Activated naive CD8-positive, alpha-beta T cell (primary cell): ENCODE data around the gene CRADD.
A peak's percentile ranks its signal among the peaks of the same experiment; 100 is the strongest.

Experiments used
- H3K27ac Mint-ChIP-seq: one replicate; pipeline ENCODE4 v1.8.0; 2021; ENCODE audit warnings: mixed read lengths
- H3K27me3 Mint-ChIP-seq: one replicate; pipeline ENCODE4 v1.8.0; 2021; ENCODE audit warnings: mixed read lengths
- H3K36me3 Mint-ChIP-seq: one replicate; pipeline ENCODE4 v1.8.0; 2021; ENCODE audit warnings: mixed read lengths
- H3K4me1 Mint-ChIP-seq: one replicate; pipeline ENCODE4 v1.8.0; 2021; ENCODE audit warnings: low read depth, mixed read lengths
- H3K4me3 Mint-ChIP-seq: one replicate; pipeline ENCODE4 v1.8.0; 2021; ENCODE audit warnings: mild to moderate bottlenecking, mixed read lengths
- H3K9me3 Mint-ChIP-seq: one replicate; pipeline ENCODE4 v1.8.0; 2021; ENCODE audit warnings: low read depth, mixed read lengths

Gene CRADD

DNA sequence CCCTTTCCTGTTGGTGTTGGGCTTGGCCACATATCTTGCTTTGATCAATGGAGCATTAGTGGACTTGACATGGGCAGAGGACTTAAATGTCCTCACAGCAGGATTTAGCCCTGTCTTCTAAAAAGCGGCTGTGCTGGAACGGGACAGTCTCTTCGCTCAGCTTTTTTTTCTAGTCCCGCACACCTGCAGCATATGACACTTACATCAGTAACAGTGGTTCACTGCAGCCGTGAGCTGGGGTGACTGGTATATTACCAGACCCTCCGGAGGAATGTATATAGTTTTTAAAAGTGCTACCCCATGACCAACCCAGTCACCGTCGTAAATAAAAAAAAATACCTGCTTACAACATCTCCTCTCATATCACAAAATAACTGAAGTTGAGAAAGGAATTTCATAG lies 164.5 kb downstream of the CRADD start:
- Mint-ChIP-seq H3K36me3 (peaks cover 8% of the 10 kb centered on the region), H3K27ac (no peak overlapping the region), H3K4me1 (no peaks in the 10 kb centered on the region), H3K27me3 (no peaks in the 10 kb centered on the region), H3K9me3 (no peaks in the 10 kb centered on the region), H3K4me3 (no peak overlapping the region)

DNA sequence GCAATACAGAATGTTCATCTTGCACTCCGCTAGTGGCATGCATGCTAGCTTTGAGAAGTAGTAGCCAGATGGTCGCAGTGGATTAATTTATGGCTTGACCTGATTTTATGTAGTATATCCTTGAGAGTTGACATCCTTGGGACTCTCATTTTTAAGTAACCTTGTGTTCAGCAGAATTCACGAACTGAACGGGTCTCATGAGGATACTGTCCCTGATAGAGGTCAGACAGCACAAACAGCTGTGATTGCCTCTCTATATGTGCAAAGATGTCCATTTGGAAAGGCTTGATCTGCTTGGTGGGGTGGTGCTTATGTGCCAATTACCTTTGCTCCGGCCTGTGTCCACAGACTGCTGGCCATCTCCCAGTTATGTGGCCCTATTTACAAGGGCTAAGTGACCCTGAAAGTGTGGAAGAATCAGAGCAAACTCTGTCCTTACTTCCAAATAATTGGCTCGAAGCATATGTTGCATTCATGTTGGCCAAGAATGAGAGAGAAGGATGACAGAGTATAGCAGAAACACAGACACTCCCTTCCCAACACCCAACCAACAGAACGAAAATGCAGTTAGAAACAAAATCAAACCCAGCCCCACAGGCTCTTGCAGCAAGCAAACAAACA lies 167.1 kb downstream of the CRADD start:
- Mint-ChIP-seq H3K27me3 (no peaks in the 10 kb centered on the region), H3K9me3 (peaks cover 3% of the 10 kb centered on the region), H3K27ac (no peak overlapping the region), H3K36me3 (peaks cover 9% of the 10 kb centered on the region), H3K4me1 (peaks cover 15% of the 10 kb centered on the region), H3K4me3 (no peak overlapping the region)

DNA sequence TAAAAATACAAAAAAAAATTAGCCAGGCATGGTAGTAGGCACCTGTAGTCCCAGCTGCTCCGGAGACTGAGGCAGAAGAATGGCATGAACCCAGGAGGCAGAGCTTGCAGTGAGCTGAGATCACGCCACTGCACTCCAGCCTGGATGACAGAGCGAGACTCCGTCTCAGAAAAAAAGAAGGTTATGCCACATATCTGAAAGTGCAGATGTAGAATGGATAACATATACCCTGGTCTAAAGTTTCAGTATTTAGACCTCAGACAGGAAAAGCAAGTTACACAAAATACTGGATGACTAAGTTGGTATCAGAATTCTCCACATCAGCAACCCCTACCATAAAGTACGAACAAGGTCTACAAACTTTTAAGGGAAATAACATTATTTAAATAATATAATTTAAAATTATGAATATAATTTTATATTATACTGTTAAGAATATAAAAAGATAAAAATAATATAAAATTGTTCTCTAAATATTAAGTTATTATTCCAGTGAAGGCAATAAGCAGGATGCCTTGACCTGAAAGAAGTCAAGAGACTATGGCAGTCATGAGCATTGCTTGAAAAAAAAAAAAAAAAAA lies 169.9 kb downstream of the CRADD start:
- Mint-ChIP-seq H3K27me3 (no peaks in the 10 kb centered on the region), H3K4me1 (peaks cover 23% of the 10 kb centered on the region), H3K27ac (no peak overlapping the region), H3K36me3 (peaks cover 14% of the 10 kb centered on the region), H3K9me3 (peaks cover 3% of the 10 kb centered on the region), H3K4me3 (no peak overlapping the region)

DNA sequence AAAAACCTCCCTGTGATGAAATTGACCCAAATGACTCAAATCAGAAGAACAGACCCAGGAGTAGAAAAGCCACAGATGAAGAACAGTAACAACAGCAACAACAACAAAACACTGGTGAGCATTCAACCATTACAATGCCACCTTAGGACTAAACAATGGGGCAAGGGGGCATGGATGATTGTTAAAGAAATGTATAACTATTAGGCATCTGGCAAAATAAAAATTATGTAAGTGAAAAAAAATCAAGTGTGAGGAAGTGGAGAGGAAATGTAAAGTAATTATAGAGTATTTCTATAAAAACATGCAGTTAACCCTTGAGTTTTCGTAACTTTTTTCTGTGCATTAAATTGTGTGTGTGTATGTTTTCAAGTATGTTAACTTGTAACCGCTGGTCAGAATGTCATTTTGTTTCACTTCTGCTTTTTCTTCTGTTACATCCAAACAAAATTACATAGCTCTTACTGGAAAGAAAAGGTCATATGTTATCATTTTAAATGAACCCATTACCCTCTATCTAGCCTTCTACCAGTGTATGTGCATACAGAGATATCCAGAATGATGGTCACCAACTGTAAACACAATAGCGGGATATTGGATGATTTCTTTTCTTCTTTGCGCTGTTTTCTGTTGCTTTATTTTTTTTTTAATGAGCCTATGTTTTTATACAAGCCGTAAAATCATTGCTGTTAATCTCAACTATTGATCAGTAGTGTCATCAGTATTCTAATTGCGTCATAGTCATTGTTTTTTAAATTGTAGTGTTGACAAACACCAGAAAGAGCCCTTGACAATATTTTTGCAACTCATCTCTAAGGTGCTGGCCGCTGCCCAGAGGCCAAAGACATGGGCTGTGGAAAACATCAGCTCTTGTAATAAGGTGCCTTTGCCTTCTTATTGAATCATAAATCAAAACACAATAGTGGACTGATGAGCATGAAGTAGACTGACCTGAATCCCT lies 170.6 kb downstream of the CRADD start:
- Mint-ChIP-seq H3K27ac (no peak overlapping the region), H3K4me3 (no peak overlapping the region), H3K27me3 (no peaks in the 10 kb centered on the region), H3K36me3 (peaks cover 19% of the 10 kb centered on the region), H3K9me3 (peaks cover 3% of the 10 kb centered on the region), H3K4me1 (peaks cover 24% of the 10 kb centered on the region)

DNA sequence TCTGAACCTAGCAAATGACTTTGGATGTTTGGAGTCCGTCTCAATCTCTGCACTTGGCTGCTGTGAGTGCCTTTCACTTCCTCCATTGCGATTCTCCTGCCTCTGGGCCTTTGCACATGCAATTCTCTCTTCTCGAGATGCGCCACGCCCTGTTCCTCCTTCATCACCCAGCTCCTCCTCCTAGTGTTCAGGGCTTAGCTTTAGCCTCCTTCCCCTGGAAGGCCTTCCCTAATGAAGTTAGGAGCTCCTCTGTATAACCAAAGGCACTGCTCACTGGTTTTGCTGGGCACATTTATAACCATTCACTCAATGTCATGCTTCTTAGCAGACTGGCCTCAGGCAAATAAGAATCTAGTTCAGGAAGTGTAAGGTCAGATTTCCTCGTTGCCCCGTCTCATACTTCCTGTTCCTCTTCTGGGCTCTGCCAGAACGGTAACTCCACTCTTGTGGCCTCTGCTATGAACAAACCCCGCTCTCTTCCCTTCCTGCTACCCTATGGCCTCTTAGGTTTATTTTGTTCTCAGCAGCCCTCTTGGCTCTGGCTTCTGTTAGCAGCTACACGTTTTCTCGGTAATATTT lies 171.4 kb downstream of the CRADD start:
- Mint-ChIP-seq H3K27me3 (no peaks in the 10 kb centered on the region), H3K27ac (peak overlapping the region; percentile 58), H3K4me1 (peaks cover 24% of the 10 kb centered on the region), H3K9me3 (peaks cover 3% of the 10 kb centered on the region), H3K4me3 (peak overlapping the region; percentile 23), H3K36me3 (peaks cover 19% of the 10 kb centered on the region)

DNA sequence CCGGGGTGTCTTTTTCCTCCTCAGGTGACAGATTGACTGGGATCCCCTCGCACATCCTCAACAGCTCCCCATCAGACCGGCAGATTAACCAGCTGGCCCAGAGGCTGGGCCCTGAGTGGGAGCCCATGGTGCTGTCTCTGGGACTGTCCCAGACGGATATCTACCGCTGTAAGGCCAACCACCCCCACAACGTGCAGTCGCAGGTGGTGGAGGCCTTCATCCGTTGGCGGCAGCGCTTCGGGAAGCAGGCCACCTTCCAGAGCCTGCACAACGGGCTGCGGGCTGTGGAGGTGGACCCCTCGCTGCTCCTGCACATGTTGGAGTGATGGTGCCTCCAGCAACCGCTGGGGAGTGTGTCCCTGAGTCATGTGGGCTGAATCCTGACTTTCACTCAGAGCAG lies 172.8 kb downstream of the CRADD start:
- Mint-ChIP-seq H3K27me3 (no peaks in the 10 kb centered on the region), H3K36me3 (peaks cover 19% of the 10 kb centered on the region), H3K9me3 (peaks cover 3% of the 10 kb centered on the region), H3K27ac (no peak overlapping the region), H3K4me1 (peaks cover 24% of the 10 kb centered on the region), H3K4me3 (no peak overlapping the region)

DNA sequence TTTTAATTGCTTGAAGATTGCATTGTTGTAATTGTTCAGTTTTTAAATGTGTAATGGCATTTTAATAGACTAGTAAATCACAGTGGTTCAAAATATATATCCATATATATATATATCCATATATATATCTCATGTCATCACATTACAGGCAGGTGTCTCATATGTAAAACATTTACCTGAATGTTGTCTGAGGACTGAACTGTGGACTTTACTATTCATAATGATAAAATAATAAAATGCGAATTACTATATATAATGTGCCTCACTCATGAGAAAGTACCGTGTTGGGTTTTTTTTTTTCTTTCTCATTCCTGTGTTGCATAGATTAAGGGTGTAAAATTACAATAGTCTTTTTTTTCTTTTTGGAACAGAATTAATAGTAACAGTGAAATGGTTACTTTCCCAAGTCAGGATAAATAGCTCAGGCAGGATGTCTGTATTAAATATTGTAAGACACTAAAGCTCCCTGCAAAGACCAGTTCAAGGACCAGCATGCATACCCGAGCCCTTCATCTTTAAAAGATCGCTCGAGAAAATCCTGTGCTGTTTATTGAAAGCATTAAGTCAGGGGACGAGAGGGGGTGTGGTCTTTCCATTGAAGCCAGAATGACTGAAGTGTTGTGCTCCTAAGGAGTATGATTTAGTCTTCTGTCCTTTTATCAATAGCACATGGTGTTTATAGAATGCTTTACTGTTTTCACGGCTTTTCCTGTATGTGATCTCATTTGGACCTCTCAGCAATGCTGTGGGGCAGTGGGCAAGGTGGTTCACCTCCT lies 173.5 kb downstream of the CRADD start:
- Mint-ChIP-seq H3K27ac (no peak overlapping the region), H3K4me3 (no peak overlapping the region), H3K4me1 (peaks cover 24% of the 10 kb centered on the region), H3K27me3 (no peaks in the 10 kb centered on the region), H3K36me3 (peaks cover 23% of the 10 kb centered on the region), H3K9me3 (peaks cover 3% of the 10 kb centered on the region)

DNA sequence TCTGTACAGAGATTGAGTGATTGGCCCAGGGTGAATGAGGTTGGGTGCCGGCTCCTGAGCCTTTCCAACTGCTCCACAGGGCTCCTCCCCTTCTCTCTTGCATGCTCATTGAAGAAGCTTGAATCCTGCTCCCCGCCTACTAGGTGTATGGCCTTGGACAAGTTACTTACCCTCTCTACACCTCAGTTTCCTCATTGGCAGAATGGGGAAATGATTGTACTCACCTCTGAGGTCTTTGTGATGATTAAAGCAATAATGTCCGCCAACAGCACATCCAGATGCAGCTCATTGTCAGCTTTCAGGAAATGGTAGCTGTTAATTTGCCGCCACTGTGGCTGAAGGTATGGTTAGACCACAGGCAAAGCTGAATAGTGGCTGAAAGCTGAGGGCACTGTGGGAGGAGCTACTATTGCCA lies 174.1 kb downstream of the CRADD start:
- Mint-ChIP-seq H3K9me3 (peaks cover 3% of the 10 kb centered on the region), H3K27me3 (no peaks in the 10 kb centered on the region), H3K36me3 (peaks cover 23% of the 10 kb centered on the region), H3K4me3 (no peak overlapping the region), H3K4me1 (peaks cover 24% of the 10 kb centered on the region), H3K27ac (no peak overlapping the region)

DNA sequence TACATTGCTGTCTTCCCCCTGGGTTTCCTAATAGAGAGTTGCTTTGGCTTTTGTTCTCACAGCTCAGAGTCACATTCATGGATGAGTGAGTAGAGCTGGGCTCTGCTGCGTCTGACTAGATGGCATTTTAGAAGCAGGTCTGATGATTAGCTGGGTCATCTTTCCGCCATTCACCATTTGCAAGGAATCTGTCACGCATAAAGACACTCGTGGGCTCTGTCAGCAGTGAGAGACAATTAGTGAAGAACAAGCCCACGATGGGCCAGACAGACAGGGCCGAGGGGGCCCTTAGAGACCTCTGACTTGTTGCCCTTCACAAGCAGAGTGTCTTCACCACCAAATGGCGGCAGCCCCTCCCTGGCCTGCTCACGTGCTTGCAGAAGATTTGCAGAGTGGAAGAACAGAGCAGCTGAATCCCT lies 175.0 kb downstream of the CRADD start:
- H3K4me1 Mint-ChIP-seq = peaks cover 24% of the 10 kb centered on the region
- no peak overlapping the region for H3K4me3 Mint-ChIP-seq
- H3K27me3 Mint-ChIP-seq = no peaks in the 10 kb centered on the region
- peaks cover 23% of the 10 kb centered on the region for H3K36me3 Mint-ChIP-seq
- H3K9me3 Mint-ChIP-seq = peaks cover 3% of the 10 kb centered on the region
- H3K27ac Mint-ChIP-seq = no peak overlapping the region

DNA sequence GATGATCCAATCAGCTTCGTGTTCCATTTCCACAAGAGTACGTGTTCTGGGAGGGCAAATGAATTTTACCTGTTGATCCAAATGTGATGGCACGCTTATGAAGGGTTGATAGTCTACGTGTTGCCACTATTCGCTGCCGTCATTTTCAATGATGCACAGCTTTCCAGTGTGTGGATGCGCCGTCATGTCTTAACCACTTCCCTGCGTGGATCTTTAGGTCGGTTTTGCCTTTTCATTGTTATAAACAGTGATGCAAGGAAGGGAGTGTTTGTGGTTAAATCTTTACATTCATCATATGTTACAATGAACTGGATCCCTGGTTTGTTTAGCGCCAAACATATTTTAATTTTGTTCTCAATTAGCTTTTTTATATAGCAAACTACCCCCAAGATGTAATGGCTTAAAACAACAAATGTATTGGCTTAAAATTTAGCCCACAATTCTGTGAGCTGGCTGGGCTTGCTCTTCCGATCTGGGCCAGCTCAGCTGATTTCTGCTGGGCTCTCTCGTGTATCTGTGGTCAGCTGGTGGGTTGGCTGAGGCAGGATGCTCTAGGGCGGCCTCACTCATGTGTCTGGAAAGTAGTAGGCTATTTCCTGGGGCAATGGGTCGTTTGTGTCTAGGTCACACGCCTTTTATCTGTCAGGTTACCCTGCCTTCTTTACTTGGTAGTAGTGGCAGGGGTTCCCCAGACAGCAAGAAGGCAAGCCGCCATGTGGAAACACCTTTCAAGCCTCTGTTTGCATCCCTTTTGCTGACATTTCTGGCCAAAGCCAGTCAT lies 176.7 kb downstream of the CRADD start:
- Mint-ChIP-seq H3K36me3 (peaks cover 19% of the 10 kb centered on the region), H3K27me3 (no peaks in the 10 kb centered on the region), H3K4me3 (no peak overlapping the region), H3K9me3 (no peaks in the 10 kb centered on the region), H3K27ac (no peak overlapping the region), H3K4me1 (peaks cover 11% of the 10 kb centered on the region)

DNA sequence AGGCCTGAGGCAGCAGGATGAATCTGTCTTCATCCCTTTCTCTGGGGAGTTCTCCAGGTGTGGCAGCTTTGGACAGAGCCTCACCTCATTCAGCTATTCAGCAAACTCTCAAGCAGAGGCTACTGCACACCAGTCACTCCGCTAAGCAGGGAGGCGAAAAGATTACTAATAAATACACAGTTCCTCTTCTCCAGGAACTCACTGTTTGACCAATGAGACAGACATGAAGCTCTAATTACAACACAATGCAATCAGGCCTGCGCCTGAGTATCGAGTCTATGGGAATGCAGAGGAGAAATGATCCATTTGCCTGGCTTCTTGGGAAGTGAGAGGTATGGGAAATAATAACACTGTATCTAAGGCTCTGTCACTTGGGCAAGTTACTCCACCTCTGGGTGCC lies 178.1 kb downstream of the CRADD start:
- H3K27me3 Mint-ChIP-seq = no peaks in the 10 kb centered on the region
- no peak overlapping the region for H3K4me3 Mint-ChIP-seq
- peaks cover 18% of the 10 kb centered on the region for H3K36me3 Mint-ChIP-seq
- H3K9me3 Mint-ChIP-seq = no peaks in the 10 kb centered on the region
- H3K4me1 Mint-ChIP-seq = peaks cover 9% of the 10 kb centered on the region
- no peak overlapping the region for H3K27ac Mint-ChIP-seq

DNA sequence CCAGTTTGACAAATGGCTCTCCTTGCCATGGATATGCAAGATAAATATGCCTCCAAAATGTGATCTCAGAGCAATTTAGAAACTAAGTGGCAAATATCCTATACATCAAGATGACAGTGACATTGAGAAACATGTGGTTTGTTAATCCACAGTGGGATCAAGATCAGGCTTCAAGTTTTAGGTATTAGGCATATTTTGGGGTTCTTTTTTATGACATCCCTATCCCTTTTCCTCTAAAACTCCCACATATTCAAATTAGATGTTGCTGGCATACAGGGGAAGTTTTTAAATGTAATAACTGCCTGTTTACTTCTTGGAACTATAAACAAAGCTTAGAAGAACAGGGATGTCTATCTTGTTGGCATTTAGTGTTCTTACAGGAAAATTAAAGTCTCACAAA lies 179.4 kb downstream of the CRADD start:
- Mint-ChIP-seq H3K27me3 (no peaks in the 10 kb centered on the region), H3K27ac (no peak overlapping the region), H3K9me3 (no peaks in the 10 kb centered on the region), H3K4me3 (no peak overlapping the region), H3K36me3 (peaks cover 17% of the 10 kb centered on the region), H3K4me1 (peaks cover 2% of the 10 kb centered on the region)

DNA sequence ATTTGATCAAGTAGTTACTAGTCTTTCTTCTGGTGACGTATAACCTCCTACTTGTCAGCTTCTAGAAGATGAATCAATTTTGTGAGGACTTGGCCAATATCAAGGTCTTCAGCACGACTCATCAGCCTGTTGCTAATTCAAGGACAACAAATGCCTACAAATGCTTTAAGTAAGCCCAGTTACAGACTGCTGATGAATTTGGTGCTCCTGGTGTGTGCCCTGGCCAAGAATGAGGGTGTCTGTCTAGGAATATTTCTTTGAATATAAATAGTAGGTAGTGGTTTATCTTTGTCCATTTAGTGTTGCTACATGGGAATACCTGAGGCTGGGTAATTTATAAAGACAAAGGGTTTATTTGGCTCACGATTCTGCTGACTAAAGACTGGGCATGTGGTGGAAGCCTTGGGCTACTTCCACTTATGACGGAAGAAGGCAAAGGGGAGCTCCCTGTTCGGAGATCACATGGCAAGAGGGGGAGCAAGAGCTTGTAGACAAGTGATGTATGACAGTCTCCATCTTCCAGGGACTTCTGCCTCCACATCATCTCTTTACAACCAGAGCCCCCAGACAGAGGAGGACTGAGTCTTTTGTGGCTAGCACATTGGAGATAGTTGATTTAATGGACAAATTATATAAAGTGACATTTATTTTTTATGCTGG lies 180.2 kb downstream of the CRADD start:
- Mint-ChIP-seq H3K27me3 (no peaks in the 10 kb centered on the region), H3K9me3 (no peaks in the 10 kb centered on the region), H3K4me3 (no peak overlapping the region), H3K36me3 (peaks cover 17% of the 10 kb centered on the region), H3K4me1 (no peaks in the 10 kb centered on the region), H3K27ac (no peak overlapping the region)
